ENCODE measurements around the gene TMEM45B. TPM values are rescaled to one million over a fixed set of nuclear protein-coding genes. Genes with fewer than 3 reads are reported as not detected.
"Not testable (repeated sequence)": the region's sequence is repeated elsewhere in the genome, so short reads cannot be mapped to it uniquely, and the experiment has no call there.

Gene TMEM45B
- total RNA-seq, 1 donor from 2014 or later: not detected

DNA sequence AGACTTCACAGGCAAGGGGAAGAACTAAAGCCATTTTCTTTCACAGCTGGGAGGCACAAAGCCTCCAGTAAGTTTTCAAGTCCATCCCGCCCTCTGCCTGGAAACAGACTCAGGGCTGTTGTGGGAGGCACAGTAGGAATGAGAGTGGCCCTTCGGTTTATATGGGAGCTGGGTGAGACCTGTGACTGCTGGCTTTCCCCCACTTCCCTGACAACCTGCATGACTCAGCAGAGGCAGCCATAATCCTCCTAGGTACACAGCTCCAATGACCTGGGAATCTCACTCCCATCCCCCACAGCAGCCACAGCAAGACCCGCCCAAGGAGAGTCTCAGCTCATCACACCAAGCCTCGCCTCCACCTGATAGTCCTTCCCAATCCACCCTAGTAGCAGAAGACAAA, 12.1 kb upstream of the TMEM45B start:
- Mint-ChIP-seq H3K9me3 (ENCODE audit: unreplicated experiment) (no peaks in the 10 kb centered on the region), H3K36me3 (ENCODE audit: low read depth, unreplicated experiment) (no peaks in the 10 kb centered on the region), H3K4me3 (ENCODE audit: unreplicated experiment) (no peak overlapping the region), H3K4me1 (ENCODE audit: unreplicated experiment) (no peaks in the 10 kb centered on the region), H3K27ac (ENCODE audit: unreplicated experiment) (no peak overlapping the region), H3K27me3 (ENCODE audit: unreplicated experiment) (peaks cover 2% of the 10 kb centered on the region)
- TF ChIP-seq, protein P1, sequence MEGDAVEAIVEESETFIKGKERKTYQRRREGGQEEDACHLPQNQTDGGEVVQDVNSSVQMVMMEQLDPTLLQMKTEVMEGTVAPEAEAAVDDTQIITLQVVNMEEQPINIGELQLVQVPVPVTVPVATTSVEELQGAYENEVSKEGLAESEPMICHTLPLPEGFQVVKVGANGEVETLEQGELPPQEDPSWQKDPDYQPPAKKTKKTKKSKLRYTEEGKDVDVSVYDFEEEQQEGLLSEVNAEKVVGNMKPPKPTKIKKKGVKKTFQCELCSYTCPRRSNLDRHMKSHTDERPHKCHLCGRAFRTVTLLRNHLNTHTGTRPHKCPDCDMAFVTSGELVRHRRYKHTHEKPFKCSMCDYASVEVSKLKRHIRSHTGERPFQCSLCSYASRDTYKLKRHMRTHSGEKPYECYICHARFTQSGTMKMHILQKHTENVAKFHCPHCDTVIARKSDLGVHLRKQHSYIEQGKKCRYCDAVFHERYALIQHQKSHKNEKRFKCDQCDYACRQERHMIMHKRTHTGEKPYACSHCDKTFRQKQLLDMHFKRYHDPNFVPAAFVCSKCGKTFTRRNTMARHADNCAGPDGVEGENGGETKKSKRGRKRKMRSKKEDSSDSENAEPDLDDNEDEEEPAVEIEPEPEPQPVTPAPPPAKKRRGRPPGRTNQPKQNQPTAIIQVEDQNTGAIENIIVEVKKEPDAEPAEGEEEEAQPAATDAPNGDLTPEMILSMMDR (IDR thresholded peaks at IDR 0.05; ENCODE audit: unreplicated experiment): no peak
- no peak for DNase-seq (ENCODE audit: low spot score)

DNA sequence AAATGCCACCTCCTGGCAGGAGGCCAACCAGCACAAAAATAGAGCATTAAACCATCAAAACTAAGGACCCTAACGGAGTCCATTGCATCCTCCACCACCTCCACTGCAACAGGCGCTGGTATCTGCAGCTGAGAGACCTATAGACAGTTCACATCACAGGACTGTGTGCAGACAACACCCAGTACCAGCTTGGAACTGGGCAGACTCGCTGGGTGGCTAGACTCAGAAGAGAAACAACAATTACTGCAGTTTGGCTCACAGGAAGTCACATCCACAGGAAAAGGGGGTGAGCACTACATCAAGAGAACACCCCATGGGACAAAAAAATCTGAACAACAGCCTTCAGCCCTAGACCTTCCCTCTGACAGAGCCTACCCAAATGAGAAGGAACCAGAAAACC, 11.6 kb upstream of the TMEM45B start:
- TF ChIP-seq, protein P1 (IDR thresholded peaks at IDR 0.05; ENCODE audit: unreplicated experiment): no peak

DNA sequence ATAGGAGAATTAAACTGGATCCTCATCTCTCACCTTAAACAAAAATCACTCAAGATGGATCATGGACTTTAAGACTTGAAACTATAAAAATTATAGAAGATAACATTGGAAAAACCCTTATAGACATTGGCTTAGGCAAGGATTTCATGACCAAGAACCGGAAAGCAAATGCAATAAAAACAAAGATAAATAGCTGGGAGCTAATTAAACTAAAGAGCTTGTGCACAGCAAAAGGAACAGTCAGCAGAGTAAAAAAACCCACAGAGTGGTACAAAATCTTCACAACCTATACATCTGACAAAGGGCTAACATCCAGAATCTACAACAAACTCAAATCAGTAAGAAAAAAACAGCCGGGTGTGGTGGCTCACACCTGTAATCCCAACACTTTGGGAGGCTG, 7.4 kb upstream of the TMEM45B start:
- H3K9me3 Mint-ChIP-seq (ENCODE audit: unreplicated experiment); H3K4me1 Mint-ChIP-seq (ENCODE audit: unreplicated experiment); H3K27ac Mint-ChIP-seq (ENCODE audit: unreplicated experiment); H3K4me3 Mint-ChIP-seq (ENCODE audit: unreplicated experiment); DNase-seq (ENCODE audit: low spot score); H3K36me3 Mint-ChIP-seq (ENCODE audit: low read depth, unreplicated experiment); H3K27me3 Mint-ChIP-seq (ENCODE audit: unreplicated experiment): not testable (repeated sequence)

More for the DNA sequence above, 11.6 kb upstream of the TMEM45B start:
- Mint-ChIP-seq H3K4me3 (ENCODE audit: unreplicated experiment) (no peak overlapping the region), H3K27me3 (ENCODE audit: unreplicated experiment) (peaks cover 2% of the 10 kb centered on the region), H3K4me1 (ENCODE audit: unreplicated experiment) (no peaks in the 10 kb centered on the region), H3K9me3 (ENCODE audit: unreplicated experiment) (no peaks in the 10 kb centered on the region), H3K27ac (ENCODE audit: unreplicated experiment) (no peak overlapping the region), H3K36me3 (ENCODE audit: low read depth, unreplicated experiment) (no peaks in the 10 kb centered on the region)
- DNase-seq (ENCODE audit: low spot score): no peak

DNA sequence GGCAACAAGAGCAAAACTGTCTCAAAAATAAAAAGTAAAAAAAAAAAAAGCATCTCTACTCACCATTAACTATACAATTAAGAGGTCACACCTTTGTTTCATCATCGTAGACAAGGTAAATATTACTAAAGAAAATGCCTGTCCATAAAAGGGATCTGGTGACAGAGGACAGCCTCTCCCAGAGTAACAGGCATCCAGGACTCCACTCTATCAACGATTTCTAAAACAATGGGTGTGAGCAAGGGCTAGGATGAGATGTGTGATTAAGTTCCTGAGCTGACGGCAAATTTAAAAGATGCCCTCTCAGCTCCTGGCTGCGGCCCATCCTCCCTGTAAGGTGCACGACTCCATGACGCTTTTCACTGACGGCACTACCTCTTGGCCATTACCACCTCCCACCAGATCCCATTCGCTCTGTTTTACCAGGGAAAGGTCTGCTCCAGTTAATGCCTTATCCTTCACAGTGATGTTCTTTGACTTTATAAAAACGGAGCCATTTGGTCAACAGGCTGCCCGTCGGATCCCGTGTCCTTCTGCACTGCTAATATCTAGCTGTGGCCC, 2.3 kb upstream of the TMEM45B start:
- Mint-ChIP-seq H3K27me3 (ENCODE audit: unreplicated experiment) (peaks cover 1% of the 10 kb centered on the region), H3K9me3 (ENCODE audit: unreplicated experiment) (no peaks in the 10 kb centered on the region), H3K4me3 (ENCODE audit: unreplicated experiment) (no peak overlapping the region), H3K27ac (ENCODE audit: unreplicated experiment) (no peak overlapping the region), H3K36me3 (ENCODE audit: low read depth, unreplicated experiment) (peaks cover 7% of the 10 kb centered on the region), H3K4me1 (ENCODE audit: unreplicated experiment) (no peaks in the 10 kb centered on the region)
- TF ChIP-seq, protein P1 (IDR thresholded peaks at IDR 0.05; ENCODE audit: unreplicated experiment): no peak
- DNase-seq (ENCODE audit: low spot score): no peak

DNA sequence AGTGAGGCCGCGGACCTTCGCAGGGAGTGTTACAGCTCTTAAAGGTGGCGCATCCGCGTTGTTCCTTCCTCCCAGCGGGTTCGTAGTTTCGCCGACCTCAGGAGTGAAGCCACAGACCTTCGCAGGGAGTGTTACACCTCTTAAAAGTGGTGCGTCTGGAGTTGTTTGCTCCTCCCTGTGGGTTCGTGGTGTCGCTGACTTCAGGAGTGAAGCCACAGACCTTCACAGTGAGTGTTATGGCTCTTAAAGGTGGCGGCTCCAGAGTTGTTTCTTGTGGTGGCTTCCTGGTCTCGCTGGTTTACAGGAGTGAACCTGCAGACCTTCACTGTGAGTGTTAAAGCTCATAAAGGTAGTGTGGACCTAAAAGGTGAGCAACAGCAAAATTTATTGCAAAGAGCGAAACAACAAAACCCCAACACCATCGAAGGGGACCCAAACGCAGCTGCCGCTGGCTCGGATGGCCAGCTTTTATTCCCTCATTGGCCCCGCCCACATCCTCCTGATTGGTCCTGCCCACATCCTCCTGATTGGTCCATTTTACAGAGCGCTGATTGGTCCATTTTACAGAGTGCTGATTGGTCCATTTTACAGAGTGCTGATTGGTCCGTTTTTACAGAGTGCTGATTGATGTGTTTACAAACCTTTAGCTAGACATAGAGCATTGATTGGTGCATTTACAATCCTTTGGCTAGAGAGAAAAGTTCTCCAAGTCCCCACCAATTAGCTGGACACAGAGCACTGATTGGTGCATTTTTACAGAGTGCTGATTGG, 1.2 kb upstream of the TMEM45B start:
- Mint-ChIP-seq H3K27me3 (ENCODE audit: unreplicated experiment) (peaks cover 1% of the 10 kb centered on the region), H3K36me3 (ENCODE audit: low read depth, unreplicated experiment) (peaks cover 7% of the 10 kb centered on the region), H3K4me3 (ENCODE audit: unreplicated experiment) (no peak overlapping the region), H3K4me1 (ENCODE audit: unreplicated experiment) (no peaks in the 10 kb centered on the region), H3K9me3 (ENCODE audit: unreplicated experiment) (no peaks in the 10 kb centered on the region), H3K27ac (ENCODE audit: unreplicated experiment) (no peak overlapping the region)
- TF ChIP-seq, protein P1 (IDR thresholded peaks at IDR 0.05; ENCODE audit: unreplicated experiment): no peak
- DNase-seq (ENCODE audit: low spot score): no peak
